GM21526 (cell line): ENCODE measurements around the gene FANCE.
"Not testable (repeated sequence)": the region's sequence is repeated elsewhere in the genome, so short reads cannot be mapped to it uniquely, and the experiment has no call there.

Experiments
- ATAC-seq: cut with Tn5 transposase; IDR thresholded peaks from one replicate; pipeline ENCODE4 v1.9.1; 2021; ENCODE audit warnings: moderate library complexity; ENCODE audit not compliant: unreplicated experiment, low FRiP score

The FANCE gene

DNA sequence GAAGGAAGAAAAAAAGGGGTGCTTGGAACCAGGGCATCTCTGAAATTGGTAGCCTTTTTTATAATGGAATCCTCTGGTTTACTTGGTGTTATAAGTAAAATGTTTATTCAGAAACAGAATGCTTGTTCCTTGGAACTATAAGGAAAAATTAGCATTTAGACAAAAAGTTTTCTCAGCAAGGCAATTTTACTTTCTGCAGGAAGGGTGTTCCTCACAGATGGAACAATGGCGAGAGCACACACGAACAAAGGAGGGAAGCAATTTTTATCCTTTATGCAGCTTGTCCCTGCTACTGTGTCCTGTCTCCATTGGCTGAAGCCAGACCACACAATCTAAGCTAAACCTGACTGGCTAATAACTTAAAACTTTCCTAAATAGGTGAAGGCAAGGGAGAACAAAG lies 22.7 kb upstream of the FANCE start:
- ATAC-seq = no peak

DNA sequence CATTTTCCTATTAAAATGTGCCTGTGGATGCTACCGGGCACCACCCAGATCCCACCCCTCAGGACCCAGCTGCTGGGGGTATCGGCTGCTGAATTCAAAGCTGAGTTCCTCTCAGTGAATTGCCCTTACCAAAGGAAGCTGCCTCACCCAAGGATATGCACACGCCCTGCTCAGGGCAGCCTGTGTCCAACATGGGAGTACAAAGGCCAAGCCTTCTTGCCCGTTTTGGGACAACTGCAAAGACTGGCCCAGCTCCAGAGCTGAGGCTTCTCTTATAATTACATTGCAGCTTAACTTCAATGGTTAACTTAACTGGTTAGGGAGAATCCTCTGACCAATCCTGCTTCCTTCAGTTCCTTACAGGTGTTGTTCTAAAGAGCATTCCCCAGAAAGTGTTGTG lies 19.8 kb upstream of the FANCE start:
- ATAC-seq = no peak

DNA sequence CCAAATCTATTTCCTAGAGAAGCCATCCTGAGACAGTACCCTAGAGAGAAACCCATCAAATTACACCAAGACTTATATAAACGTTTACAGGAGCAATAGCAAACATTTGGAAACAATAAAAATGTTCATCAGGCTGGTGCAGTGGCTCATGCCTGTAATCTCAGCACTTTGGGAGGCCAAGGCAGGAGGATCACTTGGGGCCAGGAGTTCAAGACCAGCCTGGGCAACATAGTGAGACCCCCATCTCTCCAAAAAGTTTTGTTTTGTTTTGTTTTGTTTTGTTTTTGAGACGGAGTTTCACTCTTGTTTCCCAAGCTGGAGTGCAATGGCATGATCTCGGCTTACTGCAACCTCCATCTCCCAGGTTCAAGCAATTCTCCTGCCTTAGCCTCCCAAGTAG lies 19.4 kb upstream of the FANCE start:
- not testable (repeated sequence) for ATAC-seq

DNA sequence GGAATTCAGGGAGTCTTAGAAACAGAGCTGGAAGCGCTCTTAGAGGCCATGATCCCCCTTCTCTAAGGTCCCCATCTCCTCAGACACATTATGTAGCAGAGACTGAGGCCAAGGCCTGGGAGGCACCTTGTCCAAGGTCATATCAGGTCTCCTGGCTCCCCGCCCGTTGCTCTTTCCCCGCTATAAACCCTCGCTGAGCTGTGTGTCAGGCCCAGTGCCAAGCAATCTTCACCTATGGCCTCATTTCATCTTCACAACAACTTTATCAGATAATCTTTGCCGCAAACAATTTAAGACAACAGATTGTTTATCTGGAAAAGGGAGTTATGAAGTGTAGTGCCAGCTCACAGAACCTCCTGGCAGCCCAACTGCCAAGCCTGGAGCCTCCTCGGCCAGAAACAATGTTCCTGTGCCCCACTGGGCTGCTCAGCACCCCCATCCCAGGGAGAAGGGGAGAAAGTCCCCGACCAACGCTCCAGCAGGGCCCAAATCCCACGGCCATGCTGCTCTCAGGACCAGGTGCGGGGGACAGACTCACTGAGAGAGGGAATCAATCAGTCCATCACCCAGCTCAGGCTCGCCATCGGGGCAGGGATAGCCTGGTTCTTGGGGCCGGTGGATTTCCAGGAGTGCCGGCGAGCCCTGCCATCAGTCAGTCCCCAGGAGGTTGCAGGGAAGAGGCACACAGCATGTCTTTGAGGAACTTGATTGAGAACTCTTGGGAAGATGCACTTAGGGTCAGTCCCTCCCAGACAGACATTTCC lies 16.9 kb upstream of the FANCE start:
- ATAC-seq = no peak

DNA sequence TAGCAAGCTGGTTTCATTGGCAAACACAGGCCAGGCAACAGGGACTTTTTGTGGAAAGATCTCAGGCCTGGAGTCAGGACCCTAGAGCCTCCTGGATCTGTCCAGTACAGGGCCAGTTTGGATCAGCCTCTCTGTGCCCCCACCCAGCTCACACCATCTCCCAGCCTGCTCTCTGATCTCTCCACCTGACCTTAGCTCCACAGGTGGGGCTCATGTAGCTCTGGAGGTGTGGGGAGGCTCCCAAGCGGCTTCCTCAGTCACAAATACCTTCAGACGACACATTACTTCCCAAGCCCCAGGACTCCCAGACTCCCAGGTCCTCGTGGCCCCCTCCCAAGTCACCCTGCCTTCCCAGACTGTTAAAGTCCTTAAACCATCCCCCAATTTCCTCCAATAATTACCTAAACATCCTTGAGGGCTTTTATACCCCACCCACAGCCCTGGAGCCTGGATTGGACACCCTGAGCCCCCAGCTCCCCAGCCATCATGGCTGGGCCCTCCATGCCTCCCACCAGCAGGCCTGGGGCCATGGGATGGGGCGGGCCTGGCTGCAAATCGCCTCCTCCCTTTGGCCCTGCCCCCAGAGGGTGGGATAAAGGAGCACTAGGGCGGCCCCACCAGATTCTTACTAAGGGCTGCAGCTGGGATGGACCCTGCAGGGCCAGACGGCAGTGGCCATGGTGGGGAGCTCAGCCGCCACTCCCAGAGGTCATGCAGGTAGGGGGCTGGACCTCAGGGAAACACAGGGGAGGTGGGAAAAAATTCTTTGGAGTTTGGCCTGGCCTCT lies 15.9 kb upstream of the FANCE start:
- no peak for ATAC-seq

DNA sequence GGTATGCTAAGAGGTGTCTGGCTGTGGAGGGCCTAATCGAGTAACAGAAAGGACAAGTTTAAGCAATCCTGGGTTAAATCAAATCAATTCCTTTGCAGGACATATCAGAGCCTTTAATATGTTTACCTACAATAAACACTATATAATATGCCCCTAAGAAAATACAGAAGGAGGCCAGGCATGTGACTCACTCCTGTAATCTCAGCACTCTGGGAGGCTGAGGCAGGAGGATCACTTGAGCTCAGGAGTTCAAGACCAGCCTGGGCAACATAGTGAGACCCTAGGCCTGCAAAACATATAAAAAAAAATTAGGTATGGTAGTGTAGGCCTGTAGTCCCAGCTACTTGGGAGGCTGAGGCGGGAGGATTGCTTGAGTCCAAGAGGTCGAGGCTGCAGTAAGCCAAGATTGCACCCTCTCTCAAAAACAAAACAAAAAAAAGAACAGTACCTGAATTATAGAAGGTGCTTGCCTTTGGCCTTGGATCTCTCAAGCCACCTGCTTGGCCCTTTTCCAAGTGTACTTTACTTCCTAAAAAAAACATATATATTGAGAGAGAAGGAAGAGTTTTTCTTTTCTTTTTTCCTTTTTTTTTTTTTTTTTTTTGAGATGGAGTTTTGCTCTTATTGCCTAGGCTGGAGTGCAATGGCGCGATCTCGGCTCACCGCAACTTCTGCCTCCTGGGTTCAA lies 13.6 kb upstream of the FANCE start:
- ATAC-seq = not testable (repeated sequence)

DNA sequence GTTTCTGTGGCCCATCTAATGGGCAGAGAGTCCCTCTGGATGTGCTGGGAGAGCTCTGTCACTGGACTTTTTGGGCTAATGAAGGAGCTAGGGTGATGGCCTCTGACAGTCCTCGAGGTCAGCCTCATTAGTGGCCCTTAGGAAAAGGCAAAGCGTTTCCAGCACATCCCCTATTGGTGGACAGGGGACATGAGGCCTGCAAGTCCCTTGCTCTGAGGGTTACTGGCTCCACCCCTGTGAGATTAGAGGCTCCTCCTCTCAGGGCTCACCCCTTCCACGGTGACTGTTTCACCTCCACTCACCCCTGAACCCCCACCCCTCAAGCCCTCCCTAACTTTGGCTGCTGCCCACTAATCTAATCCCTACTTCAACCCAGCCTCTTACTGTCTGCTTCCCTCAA lies 12.8 kb upstream of the FANCE start:
- no peak for ATAC-seq

DNA sequence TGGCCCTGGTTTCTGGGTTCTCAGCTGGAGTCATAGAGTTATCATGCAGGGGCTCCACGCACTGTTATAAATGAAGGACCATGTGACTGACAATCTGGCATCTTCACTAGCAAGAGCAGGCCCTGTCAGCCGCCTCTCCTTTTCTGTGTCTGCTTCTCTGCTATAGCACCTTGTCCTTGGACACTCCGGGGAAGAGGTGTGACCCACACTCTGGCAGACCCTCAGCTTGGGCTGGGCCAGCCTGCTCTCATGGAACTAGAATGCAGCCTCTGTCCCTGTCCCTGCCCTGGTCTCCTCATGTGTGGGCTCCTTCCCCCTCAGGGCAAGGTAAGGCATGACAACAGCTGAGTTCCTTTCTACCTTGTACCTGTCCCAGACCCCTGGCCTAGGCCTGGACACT lies 10.9 kb upstream of the FANCE start:
- ATAC-seq = no peak

DNA sequence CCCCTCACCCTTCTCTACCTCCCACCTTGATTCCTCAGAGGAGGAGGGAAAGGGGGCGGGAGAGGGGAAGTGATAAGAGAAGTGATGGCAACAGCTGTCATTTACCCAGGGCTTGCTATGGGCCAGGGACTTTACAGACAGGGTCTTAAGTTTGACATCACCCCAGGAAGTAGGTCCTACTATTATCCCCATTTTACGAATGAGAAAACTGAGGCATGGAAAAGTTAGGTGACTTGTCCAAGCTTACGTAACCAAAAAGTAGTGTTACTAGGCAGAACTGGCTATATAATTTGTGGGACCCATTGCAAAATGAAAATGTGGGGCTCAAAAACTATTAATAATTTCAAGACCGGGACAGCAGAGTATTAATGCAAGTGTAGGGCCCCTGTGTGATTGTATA lies 10.5 kb upstream of the FANCE start:
- ATAC-seq = no peak

DNA sequence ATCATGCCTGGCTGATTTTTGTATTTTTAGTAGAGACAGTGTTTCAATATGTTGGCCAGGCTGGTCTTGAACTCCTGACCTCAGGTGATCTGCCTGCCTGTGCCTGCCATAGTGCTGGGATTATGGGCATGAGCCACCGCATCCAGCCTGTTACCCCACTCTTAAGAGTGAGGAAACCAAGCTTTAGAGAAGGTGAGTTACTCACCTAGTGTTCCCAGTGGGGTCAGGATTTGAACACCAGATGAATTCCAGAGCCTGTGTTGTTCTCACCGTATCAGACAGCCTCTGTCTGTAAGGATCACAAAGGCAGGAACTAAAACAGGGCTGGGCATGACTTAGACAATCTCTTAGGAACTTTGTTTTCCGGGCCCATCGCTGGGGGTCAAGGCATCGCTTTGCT lies 9.4 kb upstream of the FANCE start:
- ATAC-seq = no peak

DNA sequence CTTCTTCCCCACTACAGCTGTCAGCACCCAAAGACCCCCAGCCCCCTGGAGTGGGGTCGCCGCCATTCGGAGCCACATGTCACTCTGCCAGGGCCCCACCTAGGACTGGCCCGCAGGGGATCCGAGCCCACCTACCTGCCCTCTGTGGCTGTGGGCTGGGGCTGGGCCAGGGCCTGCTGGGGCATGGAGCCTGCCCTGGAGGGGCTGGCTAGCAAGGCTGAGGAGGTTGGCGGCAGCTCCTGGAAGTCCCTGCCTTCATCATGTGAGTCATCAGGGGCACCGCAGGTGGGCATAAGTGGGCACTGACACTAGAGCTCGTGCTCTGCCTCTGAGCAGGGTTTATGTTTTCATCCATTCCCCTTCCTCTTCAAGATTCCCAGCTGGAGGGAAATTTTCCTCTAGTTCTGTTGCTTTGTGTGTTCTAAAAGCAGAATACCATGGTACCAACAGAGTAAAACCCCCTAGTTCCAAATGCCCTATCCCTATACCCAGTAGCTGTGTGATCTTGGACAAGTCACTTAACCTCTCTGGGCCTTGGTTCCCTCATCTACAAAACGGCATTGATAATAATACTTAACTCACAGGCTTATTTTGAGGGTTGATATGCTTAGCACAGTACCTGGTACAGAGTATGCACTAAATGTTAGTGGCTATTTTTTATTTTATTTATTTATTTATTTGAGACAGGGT lies 8.7 kb upstream of the FANCE start:
- ATAC-seq = no peak

DNA sequence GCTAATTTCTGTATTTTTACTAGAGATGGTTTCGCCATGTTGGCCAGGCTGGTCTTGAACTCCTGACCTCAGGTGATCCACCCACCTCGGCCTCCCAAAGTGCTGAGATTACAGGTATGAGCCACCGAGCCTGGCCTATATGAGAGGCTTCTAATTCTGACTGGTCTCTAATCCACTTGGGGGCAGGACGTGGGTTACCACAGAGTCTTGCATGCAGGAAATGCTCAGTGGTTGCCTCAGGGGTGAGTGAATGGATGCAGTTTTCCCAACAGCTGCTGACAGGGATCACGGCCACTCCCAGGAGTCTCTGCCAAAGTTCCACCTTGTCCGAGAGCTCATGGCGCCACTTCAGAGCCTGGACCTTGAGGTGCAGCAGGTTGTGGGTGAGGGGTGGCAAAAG lies 6.4 kb upstream of the FANCE start:
- no peak for ATAC-seq

DNA sequence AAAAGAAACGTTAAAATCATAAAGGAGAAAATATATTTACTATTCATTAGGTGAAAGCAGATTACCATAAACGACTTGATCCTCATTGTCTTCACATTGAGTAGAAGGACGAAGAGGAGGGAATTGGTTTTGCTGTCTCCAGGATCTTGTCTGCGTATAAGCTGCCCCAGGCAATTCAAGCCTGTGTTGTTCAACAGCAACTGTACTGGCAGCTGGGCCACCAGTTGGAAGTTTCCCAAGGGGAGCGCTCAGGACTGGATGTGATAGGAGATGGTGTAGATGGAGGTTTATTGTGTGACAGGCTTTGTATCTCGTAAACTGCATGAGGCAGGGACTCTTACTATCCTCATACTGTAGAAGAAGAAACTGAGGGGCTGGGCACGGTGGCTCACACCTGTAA lies 3.9 kb upstream of the FANCE start:
- ATAC-seq = no peak

DNA sequence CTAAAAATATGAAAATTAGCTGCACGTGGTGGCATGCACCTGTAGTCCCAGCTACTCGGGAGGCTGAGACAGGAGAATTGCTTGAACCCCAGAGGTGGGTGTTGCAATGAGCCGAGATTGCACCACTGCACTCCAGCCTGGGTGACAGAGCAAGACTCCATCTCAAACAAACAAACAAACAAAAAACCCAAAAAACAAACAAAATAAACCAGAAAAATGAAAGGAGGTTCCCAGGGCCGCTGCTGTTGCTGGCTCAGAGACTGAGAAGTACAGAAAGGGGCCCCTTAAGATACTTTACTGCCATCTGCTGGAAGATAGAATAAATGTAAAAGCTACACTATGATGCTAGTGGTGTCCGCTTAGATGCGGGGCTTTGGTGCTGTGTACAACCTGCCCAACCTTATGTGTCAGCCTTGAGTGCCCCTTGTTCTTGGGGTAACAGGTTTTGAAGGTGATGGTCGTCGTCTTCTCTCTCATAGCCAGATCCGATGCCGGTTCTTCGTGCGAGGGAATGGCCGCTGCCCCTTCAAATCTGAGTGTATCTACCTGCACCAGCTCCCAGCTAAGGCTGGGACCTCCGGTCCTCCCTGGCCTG lies 2.8 kb upstream of the FANCE start:
- no peak for ATAC-seq

DNA sequence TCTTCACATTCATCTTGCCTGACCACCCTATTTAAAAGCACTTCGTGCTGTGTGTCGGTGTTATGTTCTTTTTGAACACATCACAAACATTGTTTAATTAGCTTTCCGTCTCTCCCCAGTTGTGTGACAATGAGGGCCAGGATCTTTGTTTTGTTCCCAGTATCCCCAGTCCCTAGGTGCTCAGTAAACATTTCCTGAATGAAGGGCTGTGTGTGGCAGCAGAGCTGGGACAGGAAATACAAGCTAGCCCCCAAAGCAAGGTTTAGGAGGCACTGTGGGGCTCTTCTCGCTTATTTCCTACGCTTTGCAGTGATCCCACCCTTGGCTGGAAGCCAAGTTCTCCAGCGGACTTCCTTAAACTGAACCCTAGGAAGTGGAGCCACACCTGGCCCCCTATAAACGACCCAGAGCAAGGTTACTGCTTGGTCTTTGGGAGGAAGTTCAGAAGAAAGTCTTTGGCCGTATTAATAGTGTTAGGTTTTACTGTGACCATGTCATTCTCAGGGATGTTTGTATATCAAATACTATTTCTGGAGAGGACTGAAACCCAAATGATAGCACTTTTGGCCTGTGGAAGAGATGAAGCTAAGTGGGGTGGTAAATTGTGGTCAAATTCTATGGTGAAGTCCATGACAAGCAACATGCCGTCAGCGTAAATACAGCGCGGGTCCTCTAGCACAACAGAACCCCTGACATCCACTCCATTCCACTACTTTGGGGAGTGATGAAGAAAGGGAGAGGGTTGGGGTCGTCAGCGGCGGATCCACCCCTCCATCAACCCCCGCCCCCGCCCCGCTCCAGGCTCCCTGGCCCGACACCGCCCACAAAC lies 570 bp upstream of the FANCE start:
- ATAC-seq = no peak

DNA sequence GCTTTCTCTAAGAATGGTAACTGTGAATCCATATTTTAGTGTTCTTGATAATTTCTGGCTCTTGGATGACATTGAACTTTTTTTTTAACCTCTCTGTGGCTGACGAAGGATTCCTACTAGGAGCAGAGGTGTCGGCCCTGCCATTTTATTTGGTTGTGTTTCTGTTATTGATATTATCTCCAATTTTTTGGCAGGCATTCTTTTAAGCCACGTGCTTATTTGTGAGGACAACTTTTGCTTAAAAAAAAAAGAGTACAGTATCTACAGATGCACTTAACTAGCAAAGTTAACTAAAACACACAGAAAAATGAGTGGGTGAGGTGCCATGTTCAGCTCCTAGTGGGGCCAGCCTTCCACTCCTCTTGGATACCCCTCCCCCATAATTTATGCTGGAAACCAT lies 1.1 kb downstream of the FANCE start:
- ATAC-seq = no peak

DNA sequence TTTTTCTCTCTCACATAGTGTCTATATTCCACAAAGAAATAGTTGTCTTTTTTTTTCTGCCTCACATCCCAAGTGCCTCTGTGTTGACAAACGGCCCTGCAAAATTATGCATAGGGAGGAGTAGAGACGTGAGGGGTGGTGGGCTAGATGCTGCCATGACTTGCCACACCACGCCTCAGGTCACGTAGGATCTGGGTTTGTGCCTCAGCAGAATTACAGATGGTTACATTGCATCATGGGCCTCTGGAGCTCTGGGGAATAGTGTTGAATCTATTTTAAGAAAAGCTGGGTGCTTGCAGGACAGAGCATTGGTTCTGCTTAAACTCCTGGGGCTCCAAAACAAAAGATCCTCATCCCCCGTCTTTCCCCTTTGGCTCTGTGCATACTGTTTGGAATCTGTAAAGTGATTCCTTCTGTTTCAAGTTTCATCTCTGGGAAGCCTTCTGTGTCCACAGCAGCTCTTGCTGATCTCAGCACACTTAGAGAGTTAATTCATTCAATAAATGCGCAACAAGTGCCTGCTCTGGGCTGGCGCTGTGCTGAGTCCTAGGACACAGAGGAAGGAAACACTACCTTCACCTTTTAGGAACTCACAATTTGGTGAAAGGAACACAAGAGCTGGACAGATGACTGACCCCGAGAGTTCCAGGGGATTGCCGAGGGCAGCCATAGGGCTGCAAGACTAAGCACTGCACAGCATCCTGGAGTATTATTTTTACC lies 2.4 kb downstream of the FANCE start:
- ATAC-seq = no peak

DNA sequence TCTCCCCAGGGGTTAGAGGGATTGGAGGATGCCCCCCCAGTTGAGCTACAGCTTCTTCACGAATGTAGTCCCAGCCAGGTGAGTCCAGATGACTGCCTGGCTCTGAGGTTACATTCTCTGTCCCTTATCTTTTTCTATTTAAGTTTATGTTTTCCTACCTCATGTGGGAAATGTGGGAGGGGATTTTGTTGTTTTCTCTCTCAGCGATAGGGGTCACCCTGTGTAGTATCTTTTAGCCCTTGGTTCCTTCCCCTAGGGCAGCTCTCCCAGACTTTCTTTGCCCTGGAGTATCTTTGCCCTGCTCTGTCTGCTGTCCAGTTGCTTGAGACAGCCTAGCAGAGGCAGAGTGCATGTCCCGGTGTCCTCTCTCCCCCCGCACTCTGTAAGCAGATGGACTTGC lies 5.8 kb downstream of the FANCE start:
- no peak for ATAC-seq

DNA sequence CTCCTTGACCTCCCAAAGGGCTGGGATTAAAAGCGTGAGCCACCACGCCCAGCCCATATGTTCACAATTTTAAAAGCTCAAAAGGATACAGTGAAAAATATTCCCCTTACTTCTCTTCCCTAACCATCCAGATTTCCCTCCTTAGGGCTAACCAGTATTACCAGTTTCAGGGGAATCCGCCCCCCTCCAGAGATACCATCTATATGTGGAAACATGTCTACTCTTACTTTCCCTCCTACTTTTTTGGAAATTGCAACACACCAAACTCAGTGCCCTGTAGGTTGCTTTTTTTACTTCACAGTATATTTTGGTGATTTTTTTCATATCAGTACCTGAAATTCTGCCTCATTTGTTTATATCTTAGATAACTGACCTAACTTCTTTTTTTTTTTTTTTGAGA lies 9.1 kb downstream of the FANCE start:
- no peak for ATAC-seq
